Neural cell (in vitro differentiated cells): Measurements from ENCODE around the gene TCOF1. TPM values are rescaled to one million over a fixed set of nuclear protein-coding genes. Genes with fewer than 3 reads are reported as not detected.

Experiments
- H2AFZ ChIP-seq: fragments of 200-600, 300-800 bp; sonication (generic), shearing (Covaris generic); 2 replicates; pipeline ENCODE4 v1.6.0; 2014; ENCODE audit warnings: low read depth, mild to moderate bottlenecking, antibody characterized with exemption, low read length, moderate library complexity
- H3F3A ChIP-seq: fragments of 200-600 bp; shearing (Covaris generic); 2 replicates; pipeline ENCODE4 v1.6.1; 2016; ENCODE audit warnings: mild to moderate bottlenecking, moderate library complexity, mixed read lengths, antibody characterized with exemption, low read length; ENCODE audit not compliant: insufficient read depth, poor library complexity, severe bottlenecking
- H3K27ac ChIP-seq: fragments of 200-600, 300-800 bp; sonication (generic), shearing (Covaris generic); 2 replicates; pipeline ENCODE4 v1.5.1; 2014; ENCODE audit warnings: mild to moderate bottlenecking, low read length, moderate library complexity
- H3K27me3 ChIP-seq: fragments of 300-800, 200-600 bp; sonication (generic), shearing (Covaris generic); 2 replicates; pipeline ENCODE4 v1.6.0; 2014; ENCODE audit warnings: mild to moderate bottlenecking, low read depth, low read length, moderate library complexity; ENCODE audit not compliant: insufficient read depth
- H3K36me3 ChIP-seq: fragments of 300-800, 200-600 bp; sonication (generic), shearing (Covaris generic); 2 replicates; pipeline ENCODE4 v1.5.1; 2014; ENCODE audit warnings: mild to moderate bottlenecking, antibody characterized with exemption, low read length, moderate library complexity; ENCODE audit not compliant: insufficient read depth
- H3K4me2 ChIP-seq: fragments of 300-800, 200-600 bp; sonication (generic), shearing (Covaris generic); 2 replicates; pipeline ENCODE4 v1.6.0; 2014; ENCODE audit warnings: mild to moderate bottlenecking, low read length
- H3K4me3 ChIP-seq: fragments of 300-800, 200-600 bp; sonication (generic), shearing (Covaris generic); 2 replicates; pipeline ENCODE4 v1.5.1; 2014; ENCODE audit warnings: mild to moderate bottlenecking, low read length, moderate library complexity
- H3K79me2 ChIP-seq: fragments of 200-600 bp; shearing (Covaris generic); replicated peaks from 2 replicates; pipeline ENCODE4 v1.6.0; 2014; ENCODE audit warnings: mild to moderate bottlenecking, low read length, moderate library complexity; ENCODE audit not compliant: insufficient read depth
- H3K9ac ChIP-seq: fragments of 300-800, 200-600 bp; sonication (generic), shearing (Covaris generic); 2 replicates; pipeline ENCODE4 v1.6.1; 2016; ENCODE audit warnings: mild to moderate bottlenecking, low read length, mixed read lengths
- H3K9me2 ChIP-seq: fragments of 200-600 bp; shearing (Covaris generic); 2 replicates; pipeline ENCODE4 v1.6.1; 2016; ENCODE audit warnings: mild to moderate bottlenecking, low read length, mixed read lengths; ENCODE audit not compliant: insufficient read depth
- H3K9me3 ChIP-seq: fragments of 200-600, 300-800 bp; sonication (generic), shearing (Covaris generic); 2 replicates; pipeline ENCODE4 v1.6.1; 2016; ENCODE audit warnings: mild to moderate bottlenecking, mixed run types, low read length, moderate library complexity, mixed read lengths
- H4K20me1 ChIP-seq: fragments of 200-600 bp; shearing (Covaris generic); 2 replicates; pipeline ENCODE4 v1.6.1; 2016; ENCODE audit warnings: mild to moderate bottlenecking, mixed run types; ENCODE audit not compliant: insufficient read depth
- EP300 ChIP-seq: fragments of 450-650 bp; conservative IDR thresholded peaks from 2 replicates; pipeline ENCODE4 v1.6.1; 2014; ENCODE audit warnings: antibody characterized with exemption, mild to moderate bottlenecking, moderate library complexity; ENCODE audit not compliant: poor library complexity, severe bottlenecking
- EZH2 ChIP-seq: fragments of 200-600, 300-800 bp; shearing (Covaris generic), sonication (generic); IDR thresholded peaks from 2 replicates; pipeline ENCODE4 v1.6.1; 2014; ENCODE audit warnings: antibody characterized with exemption, low read length, borderline replicate concordance, mild to moderate bottlenecking; ENCODE audit not compliant: insufficient read depth, poor library complexity, severe bottlenecking
- MXI1 ChIP-seq: fragments of 450-650 bp; conservative IDR thresholded peaks from 2 replicates; pipeline ENCODE4 v1.6.1; 2014; ENCODE audit warnings: antibody characterized with exemption, mild to moderate bottlenecking; ENCODE audit not compliant: poor library complexity, severe bottlenecking
- POLR2AphosphoS5 ChIP-seq: IDR thresholded peaks from 2 replicates; pipeline ENCODE4 v1.6.1; 2012
- RAD21 ChIP-seq: fragments of 450-650 bp; conservative IDR thresholded peaks from 2 replicates; pipeline ENCODE4 v1.6.1; 2014; ENCODE audit warnings: antibody characterized with exemption, mild to moderate bottlenecking, moderate library complexity
- SMC3 ChIP-seq: fragments of 450-650 bp; conservative IDR thresholded peaks from 2 replicates; pipeline ENCODE4 v1.6.1; 2014; ENCODE audit warnings: antibody characterized with exemption, mild to moderate bottlenecking, moderate library complexity; ENCODE audit not compliant: poor library complexity
- TAF1 ChIP-seq: IDR thresholded peaks from 2 replicates; pipeline ENCODE4 v1.6.1; 2012; ENCODE audit warnings: low read depth
- polyA plus RNA-seq: library from polyadenylated mRNA; depleted of rRNA; stranded (reverse); fragments of >200 nt; gene quantifications from 2 replicates; pipeline ENCODE4 v1.2.3, GENCODE V29; 2014
- TF ChIP-seq, protein P1 (sequence below): fragments of 450-650 bp; IDR thresholded peaks from 2 replicates; pipeline ENCODE4 v1.5.1; 2014; ENCODE audit warnings: antibody characterized with exemption, mild to moderate bottlenecking, moderate library complexity; ENCODE audit not compliant: poor library complexity, severe bottlenecking
- TF ChIP-seq, protein P2 (sequence below): IDR thresholded peaks from 2 replicates; pipeline ENCODE4 v1.6.1; 2012; ENCODE audit warnings: borderline replicate concordance

TCOF1 gene
- polyA plus RNA-seq, 1 donor from 2014 or later, result 6.5 TPM

DNA sequence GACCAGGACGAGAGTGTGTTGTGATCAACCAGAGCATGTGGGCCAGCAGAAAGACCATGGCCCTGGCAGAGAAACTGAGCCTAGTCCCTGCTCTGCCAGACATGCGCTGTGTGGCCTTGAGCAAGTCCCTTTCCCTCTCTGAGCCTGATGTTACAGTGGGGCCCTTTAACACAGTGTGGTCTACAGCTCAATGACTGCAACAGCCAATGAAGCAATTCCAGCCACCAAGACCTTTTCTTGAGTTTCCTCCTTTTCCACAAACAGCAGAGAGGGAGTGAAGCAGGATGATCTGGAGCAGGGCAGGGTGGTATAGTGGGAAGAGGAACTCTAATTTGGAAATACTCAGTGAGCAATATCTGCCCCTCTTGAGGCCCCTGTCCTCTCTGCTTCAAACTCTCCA lies 29.0 kb upstream of the TCOF1 start:
- Histone ChIP-seq H3K4me3 (no peak overlapping the region), H4K20me1 (no peaks in the 10 kb centered on the region), H3K4me2 (no peak overlapping the region), H3K27ac (no peak overlapping the region), H3K27me3 (no peaks in the 10 kb centered on the region), H3K36me3 (no peaks in the 10 kb centered on the region), H3K79me2 (no peaks in the 10 kb centered on the region), H3K9me3 (no peaks in the 10 kb centered on the region), H3K9ac (no peak overlapping the region), H3K9me2 (no peaks in the 10 kb centered on the region), H3F3A (no peaks in the 10 kb centered on the region), H2AFZ (no peak overlapping the region)
- TF ChIP-seq EP300 (no peak), RAD21 (no peak), SMC3 (no peak), TAF1 (no peak), EZH2 (no peak), POLR2AphosphoS5 (no peak), MXI1 (no peak)
- TF ChIP-seq, protein P1, sequence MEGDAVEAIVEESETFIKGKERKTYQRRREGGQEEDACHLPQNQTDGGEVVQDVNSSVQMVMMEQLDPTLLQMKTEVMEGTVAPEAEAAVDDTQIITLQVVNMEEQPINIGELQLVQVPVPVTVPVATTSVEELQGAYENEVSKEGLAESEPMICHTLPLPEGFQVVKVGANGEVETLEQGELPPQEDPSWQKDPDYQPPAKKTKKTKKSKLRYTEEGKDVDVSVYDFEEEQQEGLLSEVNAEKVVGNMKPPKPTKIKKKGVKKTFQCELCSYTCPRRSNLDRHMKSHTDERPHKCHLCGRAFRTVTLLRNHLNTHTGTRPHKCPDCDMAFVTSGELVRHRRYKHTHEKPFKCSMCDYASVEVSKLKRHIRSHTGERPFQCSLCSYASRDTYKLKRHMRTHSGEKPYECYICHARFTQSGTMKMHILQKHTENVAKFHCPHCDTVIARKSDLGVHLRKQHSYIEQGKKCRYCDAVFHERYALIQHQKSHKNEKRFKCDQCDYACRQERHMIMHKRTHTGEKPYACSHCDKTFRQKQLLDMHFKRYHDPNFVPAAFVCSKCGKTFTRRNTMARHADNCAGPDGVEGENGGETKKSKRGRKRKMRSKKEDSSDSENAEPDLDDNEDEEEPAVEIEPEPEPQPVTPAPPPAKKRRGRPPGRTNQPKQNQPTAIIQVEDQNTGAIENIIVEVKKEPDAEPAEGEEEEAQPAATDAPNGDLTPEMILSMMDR, result no peak
- TF ChIP-seq, protein P2, sequence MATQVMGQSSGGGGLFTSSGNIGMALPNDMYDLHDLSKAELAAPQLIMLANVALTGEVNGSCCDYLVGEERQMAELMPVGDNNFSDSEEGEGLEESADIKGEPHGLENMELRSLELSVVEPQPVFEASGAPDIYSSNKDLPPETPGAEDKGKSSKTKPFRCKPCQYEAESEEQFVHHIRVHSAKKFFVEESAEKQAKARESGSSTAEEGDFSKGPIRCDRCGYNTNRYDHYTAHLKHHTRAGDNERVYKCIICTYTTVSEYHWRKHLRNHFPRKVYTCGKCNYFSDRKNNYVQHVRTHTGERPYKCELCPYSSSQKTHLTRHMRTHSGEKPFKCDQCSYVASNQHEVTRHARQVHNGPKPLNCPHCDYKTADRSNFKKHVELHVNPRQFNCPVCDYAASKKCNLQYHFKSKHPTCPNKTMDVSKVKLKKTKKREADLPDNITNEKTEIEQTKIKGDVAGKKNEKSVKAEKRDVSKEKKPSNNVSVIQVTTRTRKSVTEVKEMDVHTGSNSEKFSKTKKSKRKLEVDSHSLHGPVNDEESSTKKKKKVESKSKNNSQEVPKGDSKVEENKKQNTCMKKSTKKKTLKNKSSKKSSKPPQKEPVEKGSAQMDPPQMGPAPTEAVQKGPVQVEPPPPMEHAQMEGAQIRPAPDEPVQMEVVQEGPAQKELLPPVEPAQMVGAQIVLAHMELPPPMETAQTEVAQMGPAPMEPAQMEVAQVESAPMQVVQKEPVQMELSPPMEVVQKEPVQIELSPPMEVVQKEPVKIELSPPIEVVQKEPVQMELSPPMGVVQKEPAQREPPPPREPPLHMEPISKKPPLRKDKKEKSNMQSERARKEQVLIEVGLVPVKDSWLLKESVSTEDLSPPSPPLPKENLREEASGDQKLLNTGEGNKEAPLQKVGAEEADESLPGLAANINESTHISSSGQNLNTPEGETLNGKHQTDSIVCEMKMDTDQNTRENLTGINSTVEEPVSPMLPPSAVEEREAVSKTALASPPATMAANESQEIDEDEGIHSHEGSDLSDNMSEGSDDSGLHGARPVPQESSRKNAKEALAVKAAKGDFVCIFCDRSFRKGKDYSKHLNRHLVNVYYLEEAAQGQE, result no peak

DNA sequence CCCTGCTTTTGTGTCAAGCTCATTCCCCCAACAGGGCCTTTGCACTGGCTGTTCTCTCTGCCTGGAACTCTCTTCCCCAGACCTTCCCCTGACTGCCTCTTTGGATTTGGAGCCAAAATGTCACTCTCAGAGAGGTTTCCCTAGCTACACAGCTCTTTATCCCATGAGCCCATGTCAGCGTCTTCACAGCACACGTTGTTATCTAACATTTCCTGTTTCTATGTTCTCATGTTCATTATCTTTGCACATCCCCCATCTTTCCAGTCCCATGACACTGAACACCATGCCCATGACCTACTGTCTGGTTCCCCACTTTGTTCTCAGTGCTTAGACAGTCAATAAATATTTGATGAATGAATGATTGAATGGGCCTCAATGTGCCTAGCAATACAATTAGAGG lies 28.5 kb upstream of the TCOF1 start:
- no peak overlapping the region for H3K9ac ChIP-seq
- no peaks in the 10 kb centered on the region for H3K27me3 ChIP-seq
- no peaks in the 10 kb centered on the region for H3K36me3 ChIP-seq
- no peaks in the 10 kb centered on the region for H4K20me1 ChIP-seq
- H3K9me2 ChIP-seq, result no peaks in the 10 kb centered on the region
- H2AFZ ChIP-seq, result no peak overlapping the region
- H3K9me3 ChIP-seq, result no peaks in the 10 kb centered on the region
- no peak overlapping the region for H3K4me2 ChIP-seq
- H3K4me3 ChIP-seq, result no peak overlapping the region
- TF ChIP-seq TAF1, result no peak
- TF ChIP-seq EZH2, result no peak
- no peak for TF ChIP-seq MXI1
- no peak for TF ChIP-seq RAD21
- TF ChIP-seq, protein P2, result no peak
- no peak for TF ChIP-seq POLR2AphosphoS5
- TF ChIP-seq SMC3, result no peak
- TF ChIP-seq EP300, result no peak
- TF ChIP-seq, protein P1, result no peak
- no peaks in the 10 kb centered on the region for H3K79me2 ChIP-seq
- no peaks in the 10 kb centered on the region for H3F3A ChIP-seq
- H3K27ac ChIP-seq, result no peak overlapping the region
